GM18498 (cell line): Measurements from ENCODE around the gene CMTM3.
"Not testable (repeated sequence)": the region's sequence is repeated elsewhere in the genome, so short reads cannot be mapped to it uniquely, and the experiment has no call there.

Source experiments
- ATAC-seq: cut with Tn5 transposase; IDR thresholded peaks from one replicate; pipeline ENCODE4 v1.9.1; 2021; ENCODE audit warnings: mild to moderate bottlenecking, moderate library complexity; ENCODE audit not compliant: unreplicated experiment

CMTM3 gene, protein sequence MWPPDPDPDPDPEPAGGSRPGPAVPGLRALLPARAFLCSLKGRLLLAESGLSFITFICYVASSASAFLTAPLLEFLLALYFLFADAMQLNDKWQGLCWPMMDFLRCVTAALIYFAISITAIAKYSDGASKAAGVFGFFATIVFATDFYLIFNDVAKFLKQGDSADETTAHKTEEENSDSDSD

DNA sequence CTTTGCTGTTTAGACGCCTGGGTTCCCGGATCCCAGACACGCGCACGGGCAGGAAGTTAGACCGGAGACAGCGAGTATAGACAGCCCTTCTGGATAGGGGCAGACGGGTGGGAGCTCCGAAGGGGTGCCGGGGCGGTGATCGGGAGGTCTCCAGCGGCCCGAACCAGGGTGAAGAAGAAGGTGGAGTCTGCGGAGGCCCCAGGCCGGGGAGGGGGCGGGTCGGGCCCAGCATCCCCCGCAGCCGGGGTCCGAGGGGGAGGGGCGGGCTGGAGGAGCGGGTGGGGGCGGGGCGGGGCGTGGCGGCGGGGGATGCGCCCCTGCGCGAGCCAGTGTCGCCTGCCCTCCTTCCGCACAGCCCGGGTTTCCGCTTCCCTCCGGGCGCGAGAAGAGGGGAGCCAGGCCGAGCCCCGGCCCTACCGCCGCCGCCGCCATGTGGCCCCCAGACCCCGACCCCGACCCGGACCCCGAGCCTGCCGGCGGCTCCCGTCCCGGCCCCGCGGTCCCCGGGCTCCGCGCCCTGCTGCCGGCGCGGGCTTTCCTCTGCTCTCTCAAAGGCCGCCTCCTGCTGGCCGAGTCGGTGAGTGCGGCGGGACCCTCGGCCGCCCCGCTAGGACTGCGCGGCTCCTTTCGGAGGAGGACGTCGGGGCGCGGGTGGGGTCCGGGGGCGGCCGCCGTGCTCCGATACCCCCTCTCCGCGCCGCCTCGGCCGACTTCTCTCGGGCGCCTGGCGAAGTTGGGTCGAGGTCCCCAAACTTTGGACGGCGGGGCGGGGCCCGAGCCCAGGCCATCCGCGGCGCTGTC lies at the start of gene CMTM3:
CMTM3 (plus strand) TSS at position 329 of the 801 bp plus-strand sequence; CDS start at position 431, 102 bp downstream.
- ATAC-seq = peak; percentile 61

DNA sequence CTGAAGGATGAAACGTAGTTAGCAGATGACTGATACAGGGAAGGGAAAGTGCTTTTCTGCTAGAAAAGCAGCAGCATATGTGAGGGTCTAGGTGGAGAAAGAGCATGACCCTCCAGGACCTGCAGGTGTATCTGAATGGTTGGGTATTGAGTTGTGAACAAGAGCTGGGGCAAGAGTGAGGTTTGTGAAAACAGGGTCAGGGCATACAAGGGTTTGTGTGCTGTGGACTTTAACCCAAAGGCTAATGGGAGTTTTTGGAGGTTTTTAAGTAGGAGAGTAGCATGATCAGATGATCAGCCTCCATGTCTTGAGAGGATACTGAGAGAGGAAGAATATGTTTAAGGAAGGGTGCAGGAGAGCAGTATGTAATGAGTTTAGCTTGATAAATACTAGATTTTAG lies 44.4 kb upstream of the CMTM3 start:
- ATAC-seq = no peak

DNA sequence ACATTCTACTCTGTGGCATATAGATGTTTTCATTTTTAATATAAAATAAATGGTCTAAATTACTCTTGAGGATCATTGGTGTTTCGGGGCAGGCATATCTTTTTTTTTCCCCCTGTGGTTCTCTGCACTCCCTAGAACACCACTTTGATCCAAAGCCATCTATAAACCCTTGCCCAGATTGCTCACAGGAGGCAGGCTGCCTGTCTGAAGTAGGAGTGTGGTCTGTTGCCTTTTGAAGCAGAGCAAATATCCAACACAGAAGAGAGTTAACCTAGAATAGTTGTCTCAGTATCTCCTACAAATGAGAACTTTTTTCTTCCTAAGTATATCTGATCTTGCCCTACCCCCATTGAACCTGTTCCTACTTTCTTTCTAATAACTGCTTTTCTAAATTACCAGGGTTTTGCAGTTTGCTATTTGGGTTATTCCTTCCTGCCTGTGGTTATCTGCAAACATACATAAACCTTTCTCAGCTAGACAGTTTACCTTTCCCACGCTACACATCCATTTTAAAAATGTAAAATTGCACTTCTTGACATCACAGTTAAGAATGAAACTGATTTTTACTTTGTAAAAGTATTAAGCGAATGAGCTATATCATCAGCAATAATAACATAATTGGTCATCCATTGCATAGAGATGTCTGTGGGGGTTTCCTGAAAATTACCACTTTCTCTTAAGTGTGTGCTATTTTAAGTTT lies 43.0 kb upstream of the CMTM3 start:
- no peak for ATAC-seq

GRCh38 chr16:66562409-66562808 lies 42.1 kb upstream of the CMTM3 start:
- ATAC-seq = no peak

GRCh38 chr16:66562986-66563385 lies 41.5 kb upstream of the CMTM3 start:
- no peak for ATAC-seq

GRCh38 chr16:66563574-66564334 lies 40.8 kb upstream of the CMTM3 start:
- no peak for ATAC-seq

DNA sequence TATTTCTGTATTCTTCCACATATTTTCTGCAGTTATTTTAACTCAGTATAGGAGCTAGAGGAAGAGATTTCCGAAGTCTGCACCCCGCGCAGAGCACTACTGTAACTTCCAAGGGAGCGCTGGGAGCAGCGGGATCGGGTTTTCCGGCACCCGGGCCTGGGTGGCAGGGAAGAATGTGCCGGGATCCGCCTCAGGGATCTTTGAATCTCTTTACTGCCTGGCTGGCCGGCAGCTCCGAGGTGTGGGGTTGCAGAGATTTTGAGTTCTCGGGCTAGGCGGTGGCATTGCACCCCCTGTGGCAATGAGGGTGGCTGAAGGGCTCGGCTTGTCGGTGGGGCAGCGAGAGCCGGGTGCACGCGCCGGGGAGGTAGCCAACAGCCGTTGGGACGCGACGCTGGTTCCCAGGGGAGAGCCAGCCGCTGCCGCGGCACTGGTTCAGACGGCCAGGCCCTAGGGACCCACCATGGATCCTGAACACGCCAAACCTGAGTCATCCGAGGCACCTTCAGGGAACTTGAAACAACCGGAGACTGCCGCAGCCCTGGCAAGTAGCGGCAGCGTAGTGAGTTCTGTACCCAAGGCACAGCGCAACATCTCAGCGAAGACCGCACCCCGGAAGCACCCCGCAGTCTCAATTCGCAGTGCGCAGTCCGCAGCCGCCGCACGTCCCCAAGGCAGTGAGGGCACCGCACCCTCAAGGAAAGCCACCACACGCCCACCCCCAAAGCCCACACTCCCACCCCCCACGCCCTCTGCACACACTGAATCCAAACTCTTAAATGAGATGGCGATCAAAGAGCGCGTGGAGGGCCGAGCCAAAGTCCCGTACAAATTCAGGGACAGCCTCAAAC lies 38.2 kb upstream of the CMTM3 start, which contains the start of gene CMTM1:
CMTM1 (plus strand) TSS at position 389 of the 851 bp plus-strand sequence; CDS start at position 464, 75 bp downstream.
- no peak for ATAC-seq

GRCh38 chr16:66567270-66567669 lies 37.2 kb upstream of the CMTM3 start:
- ATAC-seq = not testable (repeated sequence)

- ATAC-seq = no peak
Measured at GRCh38 chr16:66568355-66568754, 36.1 kb upstream of the CMTM3 start.

DNA sequence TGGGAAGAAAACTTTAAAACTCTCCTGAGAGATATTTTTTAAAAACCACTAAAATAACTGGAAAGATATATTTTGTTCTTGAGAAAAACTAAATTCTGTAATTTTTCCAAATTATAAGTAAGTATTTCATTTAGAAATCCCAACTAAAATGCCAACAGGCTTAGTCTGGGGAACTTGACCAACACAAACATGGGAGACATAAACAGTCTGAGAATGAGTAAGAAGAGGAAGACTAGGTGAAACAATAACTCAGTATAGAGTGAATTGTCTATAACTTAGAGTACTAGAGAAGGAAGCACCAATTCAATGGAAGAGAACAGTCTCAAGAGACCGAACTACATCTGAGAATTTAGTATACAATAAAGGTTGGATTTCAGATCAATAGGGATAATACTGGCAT lies 35.4 kb upstream of the CMTM3 start:
- no peak for ATAC-seq

- ATAC-seq = no peak
Measured at GRCh38 chr16:66569827-66570405, 34.6 kb upstream of the CMTM3 start.

- ATAC-seq = no peak
Measured at GRCh38 chr16:66572356-66572755, 32.1 kb upstream of the CMTM3 start.

DNA sequence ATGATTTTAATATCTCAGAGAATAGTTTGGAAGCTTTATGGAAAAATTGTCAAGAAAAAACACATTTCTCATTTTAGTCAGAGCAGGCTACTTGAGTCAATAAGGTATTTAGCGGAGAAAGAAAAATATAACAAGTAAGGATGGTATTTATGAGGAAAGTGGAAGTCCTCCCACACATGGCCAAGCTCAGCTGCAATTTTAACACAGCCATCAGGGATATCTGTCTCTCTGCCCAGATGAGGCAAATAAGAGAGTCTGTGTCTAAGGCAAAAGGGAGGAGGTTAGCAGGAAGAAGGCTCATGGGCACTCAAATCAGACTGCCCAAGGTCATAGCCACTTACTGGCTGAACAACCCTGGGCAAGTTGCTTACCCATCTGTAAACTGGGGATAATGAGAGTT lies 30.4 kb upstream of the CMTM3 start:
- ATAC-seq = no peak

GRCh38 chr16:66574531-66574930 lies 30.0 kb upstream of the CMTM3 start:
- ATAC-seq = no peak

DNA sequence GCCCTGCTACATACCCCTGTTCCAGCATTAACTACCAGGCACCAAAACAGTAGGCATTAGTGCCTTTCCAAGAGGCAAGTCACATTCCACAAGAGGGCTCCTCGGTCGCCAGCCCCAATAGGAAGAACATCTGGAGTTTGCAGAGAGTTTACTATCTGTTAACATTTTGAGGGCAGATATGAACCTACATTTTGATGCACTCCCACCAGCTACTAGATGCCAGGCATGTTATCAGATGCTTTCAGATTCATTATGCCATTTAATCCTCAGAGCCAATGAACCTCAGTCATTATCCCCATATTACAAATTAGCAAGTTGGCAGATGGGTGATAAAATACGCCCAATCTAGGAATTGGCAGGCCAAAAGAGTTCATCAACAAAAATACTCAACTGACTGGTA lies 29.4 kb upstream of the CMTM3 start:
- ATAC-seq = no peak

GRCh38 chr16:66576296-66576695 lies 28.2 kb upstream of the CMTM3 start:
- no peak for ATAC-seq

DNA sequence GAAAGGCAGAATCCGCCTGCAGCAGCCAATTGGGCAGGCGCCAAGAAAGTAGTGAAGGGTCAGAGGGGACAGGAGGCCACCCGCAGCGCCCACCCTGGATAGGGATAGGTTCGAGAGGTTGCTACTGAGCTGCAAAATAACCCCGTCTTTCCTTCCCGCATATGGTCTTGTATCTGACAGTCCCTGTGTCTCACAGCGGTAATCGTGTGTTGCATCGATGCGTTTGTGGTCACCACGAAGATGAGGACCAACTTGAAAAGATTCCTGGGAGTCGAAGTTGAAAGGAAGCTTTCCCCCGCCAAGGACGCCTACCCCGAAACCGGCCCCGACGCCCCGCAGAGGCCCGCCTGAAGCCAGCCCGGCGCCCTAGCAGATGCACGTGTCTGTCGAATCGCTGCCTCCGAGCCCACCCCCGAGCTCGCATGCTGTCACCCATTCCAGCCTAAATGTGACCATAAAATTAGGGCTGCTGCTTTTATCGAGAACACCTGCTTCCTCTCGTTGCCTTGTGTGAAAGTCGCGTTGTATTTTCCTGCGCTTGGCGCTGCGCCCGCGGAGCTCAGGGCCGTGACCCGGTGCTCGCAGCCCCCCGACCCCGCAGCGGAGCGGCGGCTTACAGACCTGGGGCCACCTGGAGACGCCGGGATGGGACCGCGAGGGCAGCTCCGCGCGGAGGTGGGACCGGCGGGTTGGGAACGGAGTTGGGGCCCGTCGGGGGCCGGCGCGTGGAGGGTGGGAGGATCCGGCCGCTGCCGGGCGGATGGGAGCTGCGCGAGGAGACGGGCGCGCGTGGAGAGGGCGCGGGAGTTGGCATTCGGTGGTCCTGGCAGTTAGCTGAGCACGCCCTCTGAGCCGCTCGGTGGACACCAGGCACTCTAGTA lies 25.6 kb upstream of the CMTM3 start, which contains the start of gene CMTM2:
CMTM2 (plus strand) TSS at position 813 of the 881 bp plus-strand sequence. CDS start 145 bp downstream, outside the sequence.
- ATAC-seq = no peak

DNA sequence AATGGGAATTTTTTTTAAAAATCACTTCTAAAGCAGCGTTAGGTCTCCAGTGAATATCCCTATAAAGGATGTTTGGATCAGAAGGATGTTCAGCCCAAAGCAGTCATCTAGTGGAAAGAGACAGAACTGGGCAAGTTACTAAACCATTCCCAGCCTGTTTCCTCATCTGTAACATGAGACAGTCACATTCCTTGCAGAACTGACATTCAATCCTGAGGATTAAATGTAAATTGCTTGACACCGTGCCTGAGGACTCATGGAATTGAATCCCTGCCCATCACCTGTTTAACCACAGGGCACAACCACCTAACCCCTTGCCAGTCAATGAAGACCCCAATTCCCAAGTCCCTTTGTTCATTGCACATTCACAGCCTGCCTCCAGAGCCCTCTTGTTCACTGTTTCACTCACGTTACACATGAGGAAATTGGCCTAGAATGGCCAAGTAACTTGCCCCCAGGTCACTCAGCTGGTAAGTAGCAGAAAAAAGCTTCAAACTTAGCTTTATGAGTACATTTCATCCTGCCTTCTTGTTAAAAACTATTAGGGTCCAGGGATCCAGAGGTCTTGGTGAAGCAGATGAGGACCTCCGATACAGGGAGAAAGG lies 23.8 kb upstream of the CMTM3 start:
- ATAC-seq = no peak
